ENCODE results near the gene GFOD1. TPM values are rescaled to one million over a fixed set of nuclear protein-coding genes. Genes with fewer than 3 reads are reported as not detected.

GFOD1 gene
- polyA plus RNA-seq, 1 of the 3 experiments (the other 2 are of a cell fraction): 1.6 TPM

GRCh38 chr6:13319891-13320564, 167.4 kb downstream of the GFOD1 start:
- no peak overlapping the region for H2AFZ ChIP-seq (ENCODE audit: low read depth)
- H3K27me3 ChIP-seq (ENCODE audit: insufficient read depth): no peaks in the 10 kb centered on the region
- H3K4me1 ChIP-seq (ENCODE audit: control insufficient read depth in 1 of 2, insufficient read depth in 2 of 2, low read depth in 1 of 2, low read length in 1 of 2): no peaks in the 10 kb centered on the region
- H3K79me2 ChIP-seq (ENCODE audit: insufficient read depth): no peaks in the 10 kb centered on the region; the same call in 1 of the 2 replicates
- H3F3A ChIP-seq (replicated peaks; ENCODE audit: insufficient read depth): no peaks in the 10 kb centered on the region
- H3K9me2 ChIP-seq: no peaks in the 10 kb centered on the region
- no peaks in the 10 kb centered on the region for H3K9me3 ChIP-seq
- POLR2A ChIA-PET: no interaction called here
- H3K4me3 ChIP-seq (ENCODE audit: low read depth in 2 of 2, low read length in 1 of 2): no peak overlapping the region
- no peak overlapping the region for H3K4me2 ChIP-seq
- H3K36me3 ChIP-seq (replicated peaks in 1 of 2; ENCODE audit: control insufficient read depth in 1 of 2, insufficient read depth in 2 of 2, low read length in 1 of 2): peaks cover 78 to 81% of the 10 kb centered on the region in 2 experiments
- no peak for DNase-seq
- CTCF ChIA-PET: interaction anchor here (1.3 kb wide), 1 partner anchor 255 kb away, joined by 3 read pairs; no protein-coding TSS in a partner anchor
- H3K9ac ChIP-seq: no peak overlapping the region
- WGBS (ENCODE audit: low lambda C conversion rate): 93% methylated on average over 5 of the region's 5 CpGs
- H3K27ac ChIP-seq (ENCODE audit: low read depth in 2 of 2, low read length in 1 of 2): no peak overlapping the region
- H4K20me1 ChIP-seq (ENCODE audit: insufficient read depth): no peaks in the 10 kb centered on the region
- no peak for TF ChIP-seq FOSL2 (IDR thresholded peaks at IDR 0.05; ENCODE audit: borderline replicate concordance, low read depth)
- no peak for TF ChIP-seq TEAD4 (IDR thresholded peaks at IDR 0.05; ENCODE audit: borderline replicate concordance, insufficient read depth)
- TF ChIP-seq RXRA (IDR thresholded peaks at IDR 0.05; ENCODE audit: borderline replicate concordance, low read depth): no peak
- no peak for TF ChIP-seq ELF1 (IDR thresholded peaks at IDR 0.05)
- no peak for TF ChIP-seq GABPA (IDR thresholded peaks at IDR 0.05; ENCODE audit: low read depth)
- no peak for TF ChIP-seq YY1 (IDR thresholded peaks at IDR 0.05; ENCODE audit: low read depth)
- no peak for TF ChIP-seq USF1 (IDR thresholded peaks at IDR 0.05; ENCODE audit: borderline replicate concordance, low read depth)
- TF ChIP-seq EZH2phosphoT487 (IDR thresholded peaks at IDR 0.05; ENCODE audit: borderline replicate concordance, low read depth): no peak
- TF ChIP-seq, protein P1, sequence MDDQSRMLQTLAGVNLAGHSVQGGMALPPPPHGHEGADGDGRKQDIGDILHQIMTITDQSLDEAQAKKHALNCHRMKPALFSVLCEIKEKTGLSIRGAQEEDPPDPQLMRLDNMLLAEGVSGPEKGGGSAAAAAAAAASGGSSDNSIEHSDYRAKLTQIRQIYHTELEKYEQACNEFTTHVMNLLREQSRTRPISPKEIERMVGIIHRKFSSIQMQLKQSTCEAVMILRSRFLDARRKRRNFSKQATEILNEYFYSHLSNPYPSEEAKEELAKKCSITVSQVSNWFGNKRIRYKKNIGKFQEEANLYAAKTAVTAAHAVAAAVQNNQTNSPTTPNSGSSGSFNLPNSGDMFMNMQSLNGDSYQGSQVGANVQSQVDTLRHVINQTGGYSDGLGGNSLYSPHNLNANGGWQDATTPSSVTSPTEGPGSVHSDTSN (IDR thresholded peaks at IDR 0.05): no peak
- TF ChIP-seq MEF2A (IDR thresholded peaks at IDR 0.05; ENCODE audit: borderline replicate concordance, low read depth): no peak
- no peak for TF ChIP-seq RAD21 (IDR thresholded peaks at IDR 0.05; ENCODE audit: low read length)
- TF ChIP-seq FOXM1 (IDR thresholded peaks at IDR 0.05; ENCODE audit: low read depth): no peak
- TF ChIP-seq SMC3 (IDR thresholded peaks at IDR 0.05; ENCODE audit: low read depth, low read length): no peak
- no peak for TF ChIP-seq RCOR1 (IDR thresholded peaks at IDR 0.05; ENCODE audit: low read length)
- TF ChIP-seq, protein P2, sequence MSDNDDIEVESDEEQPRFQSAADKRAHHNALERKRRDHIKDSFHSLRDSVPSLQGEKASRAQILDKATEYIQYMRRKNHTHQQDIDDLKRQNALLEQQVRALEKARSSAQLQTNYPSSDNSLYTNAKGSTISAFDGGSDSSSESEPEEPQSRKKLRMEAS (IDR thresholded peaks at IDR 0.05; ENCODE audit: low read depth): no peak
- TF ChIP-seq, protein P3, sequence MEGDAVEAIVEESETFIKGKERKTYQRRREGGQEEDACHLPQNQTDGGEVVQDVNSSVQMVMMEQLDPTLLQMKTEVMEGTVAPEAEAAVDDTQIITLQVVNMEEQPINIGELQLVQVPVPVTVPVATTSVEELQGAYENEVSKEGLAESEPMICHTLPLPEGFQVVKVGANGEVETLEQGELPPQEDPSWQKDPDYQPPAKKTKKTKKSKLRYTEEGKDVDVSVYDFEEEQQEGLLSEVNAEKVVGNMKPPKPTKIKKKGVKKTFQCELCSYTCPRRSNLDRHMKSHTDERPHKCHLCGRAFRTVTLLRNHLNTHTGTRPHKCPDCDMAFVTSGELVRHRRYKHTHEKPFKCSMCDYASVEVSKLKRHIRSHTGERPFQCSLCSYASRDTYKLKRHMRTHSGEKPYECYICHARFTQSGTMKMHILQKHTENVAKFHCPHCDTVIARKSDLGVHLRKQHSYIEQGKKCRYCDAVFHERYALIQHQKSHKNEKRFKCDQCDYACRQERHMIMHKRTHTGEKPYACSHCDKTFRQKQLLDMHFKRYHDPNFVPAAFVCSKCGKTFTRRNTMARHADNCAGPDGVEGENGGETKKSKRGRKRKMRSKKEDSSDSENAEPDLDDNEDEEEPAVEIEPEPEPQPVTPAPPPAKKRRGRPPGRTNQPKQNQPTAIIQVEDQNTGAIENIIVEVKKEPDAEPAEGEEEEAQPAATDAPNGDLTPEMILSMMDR (IDR thresholded peaks at IDR 0.05): no peak
- TF ChIP-seq, protein P4, sequence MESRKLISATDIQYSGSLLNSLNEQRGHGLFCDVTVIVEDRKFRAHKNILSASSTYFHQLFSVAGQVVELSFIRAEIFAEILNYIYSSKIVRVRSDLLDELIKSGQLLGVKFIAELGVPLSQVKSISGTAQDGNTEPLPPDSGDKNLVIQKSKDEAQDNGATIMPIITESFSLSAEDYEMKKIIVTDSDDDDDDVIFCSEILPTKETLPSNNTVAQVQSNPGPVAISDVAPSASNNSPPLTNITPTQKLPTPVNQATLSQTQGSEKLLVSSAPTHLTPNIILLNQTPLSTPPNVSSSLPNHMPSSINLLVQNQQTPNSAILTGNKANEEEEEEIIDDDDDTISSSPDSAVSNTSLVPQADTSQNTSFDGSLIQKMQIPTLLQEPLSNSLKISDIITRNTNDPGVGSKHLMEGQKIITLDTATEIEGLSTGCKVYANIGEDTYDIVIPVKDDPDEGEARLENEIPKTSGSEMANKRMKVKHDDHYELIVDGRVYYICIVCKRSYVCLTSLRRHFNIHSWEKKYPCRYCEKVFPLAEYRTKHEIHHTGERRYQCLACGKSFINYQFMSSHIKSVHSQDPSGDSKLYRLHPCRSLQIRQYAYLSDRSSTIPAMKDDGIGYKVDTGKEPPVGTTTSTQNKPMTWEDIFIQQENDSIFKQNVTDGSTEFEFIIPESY (IDR thresholded peaks at IDR 0.05; ENCODE audit: borderline replicate concordance, low read depth): no peak
